HK-2 (cell line): ENCODE results near the gene OR4B1.
"Not testable (repeated sequence)": the region's sequence is repeated elsewhere in the genome, so short reads cannot be mapped to it uniquely, and the experiment has no call there.

Source experiments
- DNase-seq: peaks from one replicate; pipeline ENCODE4 v3.0.0-alpha.2; 2018; ENCODE audit not compliant: unreplicated experiment

OR4B1 gene

GRCh38 chr11:48216510-48216909, at the start of gene OR4B1:
OR4B1 (plus strand) TSS chr11:48216810; CDS start chr11:48216810, 0 bp downstream.
- no peak for DNase-seq

GRCh38 chr11:48167380-48167779, 49.2 kb upstream of the OR4B1 start:
- DNase-seq: no peak

- DNase-seq: no peak
Observed at GRCh38 chr11:48168815-48169214, 47.8 kb upstream of the OR4B1 start.

- DNase-seq: no peak
Observed at GRCh38 chr11:48169259-48169658, 47.4 kb upstream of the OR4B1 start.

- DNase-seq: no peak
Observed at GRCh38 chr11:48169717-48170116, 46.9 kb upstream of the OR4B1 start.

GRCh38 chr11:48170241-48171233, 46.1 kb upstream of the OR4B1 start:
- no peak for DNase-seq

- DNase-seq: peak; percentile 48
Observed at GRCh38 chr11:48172818-48173609, 43.6 kb upstream of the OR4B1 start.

GRCh38 chr11:48177661-48178060, 38.9 kb upstream of the OR4B1 start:
- DNase-seq: no peak

GRCh38 chr11:48180627-48181026, 36.0 kb upstream of the OR4B1 start:
- no peak for DNase-seq

GRCh38 chr11:48182860-48183526, 33.6 kb upstream of the OR4B1 start:
- DNase-seq: no peak

GRCh38 chr11:48184452-48184851, 32.2 kb upstream of the OR4B1 start:
- DNase-seq: no peak

- not testable (repeated sequence) for DNase-seq
Observed at GRCh38 chr11:48190906-48191654, 25.5 kb upstream of the OR4B1 start.

- DNase-seq: no peak
Observed at GRCh38 chr11:48193876-48194275, 22.7 kb upstream of the OR4B1 start.

- no peak for DNase-seq
Observed at GRCh38 chr11:48207881-48208280, 8.7 kb upstream of the OR4B1 start.

GRCh38 chr11:48210052-48210451, 6.6 kb upstream of the OR4B1 start:
- peak; percentile 6 for DNase-seq

- DNase-seq: no peak
Observed at GRCh38 chr11:48228761-48229160, 12.2 kb downstream of the OR4B1 start.

GRCh38 chr11:48230057-48230456, 13.4 kb downstream of the OR4B1 start:
- DNase-seq: not testable (repeated sequence)

- DNase-seq: no peak
Observed at GRCh38 chr11:48237727-48238126, 21.1 kb downstream of the OR4B1 start.

- DNase-seq: no peak
Observed at GRCh38 chr11:48242501-48242900, 25.9 kb downstream of the OR4B1 start.

- no peak for DNase-seq
Observed at GRCh38 chr11:48244804-48245203, 28.2 kb downstream of the OR4B1 start, which contains the start of gene OR4X2. OR4X2 (plus strand) TSS chr11:48245104; CDS start chr11:48245104, 0 bp downstream.

- no peak for DNase-seq
Observed at GRCh38 chr11:48248902-48249301, 32.3 kb downstream of the OR4B1 start.
